Smooth muscle cell (in vitro differentiated cells): ENCODE data around the gene CPSF7. TPM values are rescaled to one million over a fixed set of nuclear protein-coding genes. Genes with fewer than 3 reads are reported as not detected.
A peak's percentile ranks its signal among the peaks of the same experiment; 100 is the strongest.

ENCODE experiments used
- DNase-seq: peaks from one replicate; lab custom pipeline; 2025; ENCODE audit not compliant: unreplicated experiment; lab: John Stamatoyannopoulos, UW
- H2AFZ ChIP-seq: fragments of 200-600 bp; sonication (generic); 2 replicates; pipeline ENCODE4 v1.6.0; 2016; ENCODE audit warnings: antibody characterized with exemption, low read depth, mild to moderate bottlenecking
- H3F3A ChIP-seq: fragments of 200-600 bp; sonication (generic); 2 replicates; pipeline ENCODE4 v1.6.0; 2017; ENCODE audit warnings: antibody characterized with exemption, low read depth
- H3K27ac ChIP-seq: fragments of 200-600 bp; sonication (generic); 2 replicates; pipeline ENCODE4 v1.5.1; 2016; ENCODE audit warnings: low read depth, mild to moderate bottlenecking
- H3K27me3 ChIP-seq: fragments of 200-600 bp; sonication (generic); 2 replicates; pipeline ENCODE4 v1.6.1; 2016; ENCODE audit warnings: low read depth, mild to moderate bottlenecking
- H3K36me3 ChIP-seq: fragments of 200-600 bp; sonication (generic); 2 replicates; pipeline ENCODE4 v1.5.1; 2016; ENCODE audit warnings: low read depth
- H3K4me1 ChIP-seq: fragments of 200-600 bp; sonication (generic); 2 replicates; pipeline ENCODE4 v1.5.1; 2016; ENCODE audit warnings: low read depth
- H3K4me2 ChIP-seq: fragments of 200-600 bp; sonication (generic); 2 replicates; pipeline ENCODE4 v1.6.0; 2016; ENCODE audit warnings: mild to moderate bottlenecking
- H3K4me3 ChIP-seq: fragments of 200-600 bp; sonication (generic); 2 replicates; pipeline ENCODE4 v1.5.1; 2016; ENCODE audit warnings: mild to moderate bottlenecking
- H3K79me2 ChIP-seq: fragments of 200-600 bp; sonication (generic); 2 replicates; pipeline ENCODE4 v1.6.0; 2016; ENCODE audit warnings: low read depth, mild to moderate bottlenecking
- H3K9ac ChIP-seq: fragments of 200-600 bp; sonication (generic); 2 replicates; pipeline ENCODE4 v1.6.0; 2016; ENCODE audit warnings: low read depth
- H3K9me3 ChIP-seq: fragments of 200-600 bp; sonication (generic); replicated peaks from 2 replicates; pipeline ENCODE4 v1.5.1; 2016; ENCODE audit warnings: low read depth
- H4K20me1 ChIP-seq: fragments of 200-600 bp; sonication (generic); 2 replicates; pipeline ENCODE4 v1.6.0; 2016; ENCODE audit warnings: low read depth
- WGBS: methylation state at CpG from one replicate; pipeline ENCODE4 v1.1.7; 2016; ENCODE audit warnings: low lambda C conversion rate; 5-methylcytosine and 5-hydroxymethylcytosine counted together
- polyA plus RNA-seq: library from polyadenylated mRNA; unstranded; fragments of >200 nt; fragmentation: Nextera tagmentation; extraction: Ambion mirVana; gene quantifications from 2 replicates; pipeline ENCODE4 v1.2.1, GENCODE V29; 2016
- total RNA-seq: library from RNA; depleted of rRNA; stranded (reverse); fragments of >200 nt; gene quantifications from 2 replicates; pipeline ENCODE4 v1.2.3, GENCODE V29; 2014
- TF ChIP-seq, protein P1 (sequence below): fragments of 200-600 bp; sonication (generic); IDR thresholded peaks from 2 replicates; pipeline ENCODE4 v1.5.1; 2017; ENCODE audit warnings: borderline replicate concordance, mild to moderate bottlenecking, antibody characterized with exemption; ENCODE audit not compliant: insufficient read depth, poor library complexity, severe bottlenecking

The CPSF7 gene
- total and polyA plus RNA-seq, 2 experiments from 2014 or later = 26.2 to 35.1 TPM

- H3K36me3 ChIP-seq = no peaks in the 10 kb centered on the region
- peak within 1 kb of the TSS; percentile 87 for H2AFZ ChIP-seq
- peak within 1 kb of the TSS; percentile 90 for H3K4me2 ChIP-seq
- TF ChIP-seq, protein P1, sequence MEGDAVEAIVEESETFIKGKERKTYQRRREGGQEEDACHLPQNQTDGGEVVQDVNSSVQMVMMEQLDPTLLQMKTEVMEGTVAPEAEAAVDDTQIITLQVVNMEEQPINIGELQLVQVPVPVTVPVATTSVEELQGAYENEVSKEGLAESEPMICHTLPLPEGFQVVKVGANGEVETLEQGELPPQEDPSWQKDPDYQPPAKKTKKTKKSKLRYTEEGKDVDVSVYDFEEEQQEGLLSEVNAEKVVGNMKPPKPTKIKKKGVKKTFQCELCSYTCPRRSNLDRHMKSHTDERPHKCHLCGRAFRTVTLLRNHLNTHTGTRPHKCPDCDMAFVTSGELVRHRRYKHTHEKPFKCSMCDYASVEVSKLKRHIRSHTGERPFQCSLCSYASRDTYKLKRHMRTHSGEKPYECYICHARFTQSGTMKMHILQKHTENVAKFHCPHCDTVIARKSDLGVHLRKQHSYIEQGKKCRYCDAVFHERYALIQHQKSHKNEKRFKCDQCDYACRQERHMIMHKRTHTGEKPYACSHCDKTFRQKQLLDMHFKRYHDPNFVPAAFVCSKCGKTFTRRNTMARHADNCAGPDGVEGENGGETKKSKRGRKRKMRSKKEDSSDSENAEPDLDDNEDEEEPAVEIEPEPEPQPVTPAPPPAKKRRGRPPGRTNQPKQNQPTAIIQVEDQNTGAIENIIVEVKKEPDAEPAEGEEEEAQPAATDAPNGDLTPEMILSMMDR = no peak
- peak within 1 kb of the TSS; percentile 95 for H3K9ac ChIP-seq
- H3K9me3 ChIP-seq = no peaks in the 10 kb centered on the region
- peaks cover 27% of the 10 kb centered on the region for H3K79me2 ChIP-seq
- H3F3A ChIP-seq = no peaks in the 10 kb centered on the region
- peak within 1 kb of the TSS; percentile 96 for H3K27ac ChIP-seq
- H4K20me1 ChIP-seq = no peaks in the 10 kb centered on the region
- peak; percentile 91 for DNase-seq
- WGBS = under 1% methylated on average over 63 of the region's 63 CpGs
- H3K4me3 ChIP-seq = peak within 1 kb of the TSS; percentile 75
- H3K27me3 ChIP-seq = no peaks in the 10 kb centered on the region
- peaks cover 18% of the 10 kb centered on the region for H3K4me1 ChIP-seq
These were observed 67.8 kb downstream of the CPSF7 start, which contains the start of the genes CYB561A3 and TMEM138 for GRCh38 chr11:61361741-61362541. Gene CYB561A3 (minus strand): TSS chr11:61361882. CDS start chr11:61356713, 5,169 bp downstream. Gene TMEM138 (plus strand): TSS chr11:61362374. CDS start chr11:61364391, 2,017 bp downstream.

DNA sequence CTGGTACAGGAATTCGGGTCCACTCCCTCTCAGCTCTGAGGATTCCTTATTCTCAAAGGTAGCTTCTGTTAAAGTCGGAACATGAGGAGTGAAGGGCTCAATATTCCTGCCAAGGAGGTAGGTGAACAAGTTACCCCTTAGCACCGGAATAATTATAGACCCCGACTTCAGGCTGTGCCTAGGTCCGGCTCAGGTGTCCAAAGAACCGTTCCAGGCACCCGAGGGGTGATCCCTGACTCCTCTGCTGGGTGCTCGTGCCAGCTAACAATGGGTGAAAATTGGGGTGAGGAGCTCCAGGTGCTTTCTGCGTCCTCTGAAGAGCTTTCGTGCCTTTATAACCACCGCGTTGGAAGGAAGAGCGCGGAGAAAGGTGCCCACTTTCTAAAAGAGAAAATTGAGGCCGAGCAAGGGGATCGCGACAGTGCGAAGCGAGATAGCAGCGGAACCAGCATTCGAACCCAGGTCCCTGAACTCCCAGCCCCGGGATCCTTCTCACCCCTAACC is 68.5 kb downstream of the CPSF7 start:
- Histone ChIP-seq H3K36me3 (no peaks in the 10 kb centered on the region), H3K4me1 (peaks cover 18% of the 10 kb centered on the region), H3K27ac (peak overlapping the region; percentile 96), H3K27me3 (no peaks in the 10 kb centered on the region), H3K4me3 (peak overlapping the region; percentile 75), H2AFZ (no peak overlapping the region), H3F3A (no peaks in the 10 kb centered on the region), H4K20me1 (no peaks in the 10 kb centered on the region), H3K79me2 (peaks cover 27% of the 10 kb centered on the region), H3K9me3 (no peaks in the 10 kb centered on the region), H3K9ac (peak overlapping the region; percentile 95), H3K4me2 (peak overlapping the region; percentile 90)
- WGBS = 6% methylated on average over 21 of the region's 22 CpGs
- TF ChIP-seq, protein P1 = no peak
- DNase-seq = no peak

DNA sequence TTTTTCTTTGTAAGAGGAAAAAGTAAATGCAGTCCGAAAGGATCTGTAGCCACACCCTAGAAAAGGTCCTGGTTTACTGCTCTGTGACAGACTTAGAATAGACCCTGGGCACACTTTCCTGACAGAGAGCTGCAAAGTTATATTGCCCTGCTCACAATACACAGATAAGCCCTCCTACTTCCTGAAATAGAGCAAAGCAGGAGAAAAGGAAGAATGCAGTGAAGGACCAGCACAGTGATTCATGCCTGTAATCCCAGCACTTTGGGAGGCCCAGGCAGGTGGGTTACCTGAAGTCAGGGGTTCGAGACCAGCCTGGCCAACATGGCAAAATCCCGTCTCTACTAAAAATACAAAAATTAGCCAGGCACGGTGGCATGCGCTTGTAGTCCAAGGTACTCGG is 70.3 kb downstream of the CPSF7 start:
- no peak overlapping the region for H3K9ac ChIP-seq
- no peaks in the 10 kb centered on the region for H3K36me3 ChIP-seq
- H3K9me3 ChIP-seq = no peaks in the 10 kb centered on the region
- H2AFZ ChIP-seq = no peak overlapping the region
- no peaks in the 10 kb centered on the region for H3K27me3 ChIP-seq
- no peaks in the 10 kb centered on the region for H4K20me1 ChIP-seq
- no peaks in the 10 kb centered on the region for H3F3A ChIP-seq
- H3K4me1 ChIP-seq = peaks cover 18% of the 10 kb centered on the region
- no peak overlapping the region for H3K4me3 ChIP-seq
- 92% methylated on average over 6 of the region's 6 CpGs for WGBS
- H3K27ac ChIP-seq = no peak overlapping the region
- TF ChIP-seq, protein P1 = no peak
- DNase-seq = no peak
- H3K4me2 ChIP-seq = no peak overlapping the region
- H3K79me2 ChIP-seq = peaks cover 27% of the 10 kb centered on the region
